HL-60 (cell line): ENCODE data around the gene HPGD.

Source experiments
- DNase-seq, 2 experiments: peaks; one replicate each; pipeline ENCODE4 v3.0.0-alpha.2; 2010 to 2020; ENCODE audit warnings: low read depth in 1 of 2, low spot score in 1 of 2
- H3K27ac ChIP-seq: fragments of 250-450 bp; sonication (Bioruptor Pico); replicated peaks from 2 replicates; pipeline ENCODE4 v1.5.1; 2020; ENCODE audit warnings: mild to moderate bottlenecking, moderate library complexity
- H3K27me3 ChIP-seq: fragments of 250-450 bp; sonication (Bioruptor Pico); 2 replicates; pipeline ENCODE4 v1.5.1; 2021; ENCODE audit warnings: mild to moderate bottlenecking, moderate library complexity; ENCODE audit not compliant: insufficient read depth, poor library complexity, severe bottlenecking
- H3K4me3 ChIP-seq: replicated peaks from 2 replicates; pipeline ENCODE4 v1.5.1; 2011; ENCODE audit warnings: mild to moderate bottlenecking, control low read depth, low read length; ENCODE audit not compliant: insufficient read depth
- GABPA ChIP-seq: IDR thresholded peaks from 2 replicates; pipeline ENCODE4 v1.6.1; 2012; ENCODE audit warnings: low read depth
- POLR2AphosphoS5 ChIP-seq: IDR thresholded peaks from 2 replicates; pipeline ENCODE4 v1.6.1; 2012; ENCODE audit warnings: low read depth
- SPI1 ChIP-seq: IDR thresholded peaks from 2 replicates; pipeline ENCODE4 v1.6.1; 2012; ENCODE audit warnings: low read depth, mild to moderate bottlenecking, borderline replicate concordance
- TF ChIP-seq, protein P1 (sequence below): IDR thresholded peaks from 2 replicates; pipeline ENCODE4 v1.6.1; 2012; ENCODE audit warnings: low read depth; ENCODE audit not compliant: insufficient replicate concordance
- TF ChIP-seq, protein P2 (sequence below): IDR thresholded peaks from one replicate; pipeline ENCODE4 v1.5.1; 2011; ENCODE audit warnings: low read length, control low read depth, inconsistent platforms; ENCODE audit not compliant: insufficient read depth

The HPGD gene

DNA sequence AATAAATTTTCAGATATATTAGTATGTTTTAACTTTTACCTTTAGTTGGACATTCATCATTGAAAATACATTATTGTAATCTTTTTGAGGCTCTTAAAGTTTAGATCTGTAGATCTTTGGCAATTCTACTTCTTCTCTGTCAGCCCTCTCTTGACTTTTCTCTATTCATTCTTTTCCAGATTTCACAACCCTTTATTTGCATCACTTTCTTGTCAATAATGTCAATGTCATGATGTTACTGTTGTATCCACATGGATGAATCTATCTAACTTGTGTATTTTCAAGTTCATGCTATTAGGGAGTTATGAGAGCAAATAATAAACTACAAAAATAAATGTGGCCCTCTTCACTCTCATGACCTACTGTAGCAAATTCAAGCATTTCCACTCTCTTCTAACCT, 23.0 kb upstream of the HPGD start:
- no peaks in the 10 kb centered on the region for H3K27me3 ChIP-seq
- DNase-seq: no peak
- TF ChIP-seq, protein P1, sequence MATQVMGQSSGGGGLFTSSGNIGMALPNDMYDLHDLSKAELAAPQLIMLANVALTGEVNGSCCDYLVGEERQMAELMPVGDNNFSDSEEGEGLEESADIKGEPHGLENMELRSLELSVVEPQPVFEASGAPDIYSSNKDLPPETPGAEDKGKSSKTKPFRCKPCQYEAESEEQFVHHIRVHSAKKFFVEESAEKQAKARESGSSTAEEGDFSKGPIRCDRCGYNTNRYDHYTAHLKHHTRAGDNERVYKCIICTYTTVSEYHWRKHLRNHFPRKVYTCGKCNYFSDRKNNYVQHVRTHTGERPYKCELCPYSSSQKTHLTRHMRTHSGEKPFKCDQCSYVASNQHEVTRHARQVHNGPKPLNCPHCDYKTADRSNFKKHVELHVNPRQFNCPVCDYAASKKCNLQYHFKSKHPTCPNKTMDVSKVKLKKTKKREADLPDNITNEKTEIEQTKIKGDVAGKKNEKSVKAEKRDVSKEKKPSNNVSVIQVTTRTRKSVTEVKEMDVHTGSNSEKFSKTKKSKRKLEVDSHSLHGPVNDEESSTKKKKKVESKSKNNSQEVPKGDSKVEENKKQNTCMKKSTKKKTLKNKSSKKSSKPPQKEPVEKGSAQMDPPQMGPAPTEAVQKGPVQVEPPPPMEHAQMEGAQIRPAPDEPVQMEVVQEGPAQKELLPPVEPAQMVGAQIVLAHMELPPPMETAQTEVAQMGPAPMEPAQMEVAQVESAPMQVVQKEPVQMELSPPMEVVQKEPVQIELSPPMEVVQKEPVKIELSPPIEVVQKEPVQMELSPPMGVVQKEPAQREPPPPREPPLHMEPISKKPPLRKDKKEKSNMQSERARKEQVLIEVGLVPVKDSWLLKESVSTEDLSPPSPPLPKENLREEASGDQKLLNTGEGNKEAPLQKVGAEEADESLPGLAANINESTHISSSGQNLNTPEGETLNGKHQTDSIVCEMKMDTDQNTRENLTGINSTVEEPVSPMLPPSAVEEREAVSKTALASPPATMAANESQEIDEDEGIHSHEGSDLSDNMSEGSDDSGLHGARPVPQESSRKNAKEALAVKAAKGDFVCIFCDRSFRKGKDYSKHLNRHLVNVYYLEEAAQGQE: no peak
- TF ChIP-seq GABPA (no peak), POLR2AphosphoS5 (no peak), SPI1 (no peak)
- TF ChIP-seq, protein P2, sequence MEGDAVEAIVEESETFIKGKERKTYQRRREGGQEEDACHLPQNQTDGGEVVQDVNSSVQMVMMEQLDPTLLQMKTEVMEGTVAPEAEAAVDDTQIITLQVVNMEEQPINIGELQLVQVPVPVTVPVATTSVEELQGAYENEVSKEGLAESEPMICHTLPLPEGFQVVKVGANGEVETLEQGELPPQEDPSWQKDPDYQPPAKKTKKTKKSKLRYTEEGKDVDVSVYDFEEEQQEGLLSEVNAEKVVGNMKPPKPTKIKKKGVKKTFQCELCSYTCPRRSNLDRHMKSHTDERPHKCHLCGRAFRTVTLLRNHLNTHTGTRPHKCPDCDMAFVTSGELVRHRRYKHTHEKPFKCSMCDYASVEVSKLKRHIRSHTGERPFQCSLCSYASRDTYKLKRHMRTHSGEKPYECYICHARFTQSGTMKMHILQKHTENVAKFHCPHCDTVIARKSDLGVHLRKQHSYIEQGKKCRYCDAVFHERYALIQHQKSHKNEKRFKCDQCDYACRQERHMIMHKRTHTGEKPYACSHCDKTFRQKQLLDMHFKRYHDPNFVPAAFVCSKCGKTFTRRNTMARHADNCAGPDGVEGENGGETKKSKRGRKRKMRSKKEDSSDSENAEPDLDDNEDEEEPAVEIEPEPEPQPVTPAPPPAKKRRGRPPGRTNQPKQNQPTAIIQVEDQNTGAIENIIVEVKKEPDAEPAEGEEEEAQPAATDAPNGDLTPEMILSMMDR: no peak
- no peak overlapping the region for H3K4me3 ChIP-seq
- H3K27ac ChIP-seq: no peak overlapping the region

DNA sequence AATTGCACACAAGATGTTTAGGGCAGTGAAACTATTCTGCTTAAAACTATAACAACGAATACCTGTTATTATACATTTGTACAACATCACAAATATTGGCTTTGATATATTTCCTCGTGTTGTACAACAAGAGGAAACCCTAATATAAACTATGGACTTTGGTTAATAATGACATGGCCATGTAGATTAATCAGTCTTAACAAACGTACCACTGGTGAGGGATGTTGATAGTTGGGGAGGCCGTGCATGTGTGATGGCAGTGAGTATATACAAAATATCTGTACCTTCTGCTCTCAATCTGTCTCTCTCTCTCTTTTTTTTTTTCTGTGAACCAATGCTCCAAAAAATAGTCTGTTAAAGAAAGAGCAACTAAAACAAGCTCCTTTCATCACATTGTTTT, 22.2 kb upstream of the HPGD start:
- no peak overlapping the region for H3K4me3 ChIP-seq
- H3K27me3 ChIP-seq: no peaks in the 10 kb centered on the region
- TF ChIP-seq GABPA (no peak), SPI1 (no peak), POLR2AphosphoS5 (no peak)
- TF ChIP-seq, protein P1: no peak
- DNase-seq: no peak
- no peak overlapping the region for H3K27ac ChIP-seq

DNA sequence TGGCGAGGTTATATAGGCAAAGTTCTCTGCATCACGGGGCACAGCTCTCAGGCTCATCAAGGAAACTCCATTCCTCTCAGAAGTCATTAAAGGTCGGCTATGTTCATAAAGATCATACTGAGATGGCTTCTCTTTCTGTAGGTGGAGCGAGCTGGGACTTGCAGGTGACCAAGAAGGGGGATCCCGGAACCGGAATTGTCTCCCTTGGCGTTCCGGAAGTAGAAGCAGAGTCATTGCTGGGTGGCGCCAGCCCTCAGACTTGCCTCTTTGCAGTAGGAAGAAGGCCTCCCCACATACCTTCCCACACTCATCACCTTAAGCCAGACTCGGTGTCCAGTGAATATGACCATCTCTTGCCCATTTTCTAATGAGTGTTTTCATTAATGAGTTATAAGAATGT, 17.9 kb upstream of the HPGD start:
- Histone ChIP-seq H3K27ac (no peak overlapping the region), H3K27me3 (no peaks in the 10 kb centered on the region), H3K4me3 (no peak overlapping the region)
- DNase-seq: no peak
- TF ChIP-seq, protein P1: no peak
- TF ChIP-seq SPI1 (no peak), GABPA (no peak)
- TF ChIP-seq, protein P2: no peak

DNA sequence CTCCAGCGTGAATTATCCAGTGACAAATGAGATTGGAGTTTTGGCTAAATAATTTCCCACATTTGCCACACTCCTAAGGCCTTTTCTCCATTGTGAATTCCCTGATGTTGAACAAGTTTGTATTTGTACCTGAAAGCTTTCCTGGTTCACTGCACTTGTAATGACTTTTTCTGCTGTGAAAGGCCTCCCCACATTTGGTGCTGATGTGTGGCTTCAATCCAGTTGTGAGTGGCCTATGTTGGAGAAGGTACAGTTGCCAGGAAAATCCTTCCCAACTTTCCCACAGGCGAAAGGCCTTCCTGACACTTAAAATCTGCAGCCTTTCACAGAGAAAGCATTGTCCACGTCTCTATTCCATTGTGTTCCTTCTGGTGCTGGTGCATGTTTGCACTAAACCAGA, 17.3 kb upstream of the HPGD start:
- Histone ChIP-seq H3K27me3 (no peaks in the 10 kb centered on the region), H3K27ac (no peak overlapping the region), H3K4me3 (no peak overlapping the region)
- DNase-seq: no peak
- no peak for TF ChIP-seq GABPA
- TF ChIP-seq, protein P1: no peak
- TF ChIP-seq, protein P2: no peak
- no peak for TF ChIP-seq POLR2AphosphoS5
- no peak for TF ChIP-seq SPI1
